GM23338 (cell line): ENCODE measurements around the gene SNN. TPM values are rescaled to one million over a fixed set of nuclear protein-coding genes. Genes with fewer than 3 reads are reported as not detected.

Experiments
- ATAC-seq: fragments of 200-7000 bp; cut with Tn5 transposase; 3 replicates; pipeline ENCODE4 v1.9.1; 2020
- DNase-seq: peaks from one replicate; pipeline ENCODE4 v3.0.0-alpha.2; 2015; ENCODE audit warnings: low spot score
- H2AFZ ChIP-seq: fragments of 200-600 bp; sonication (generic); 2 replicates; pipeline ENCODE4 v1.8.0; 2016; ENCODE audit warnings: antibody characterized with exemption, mild to moderate bottlenecking, moderate library complexity
- H3F3A ChIP-seq: fragments of 200-600 bp; sonication (generic); replicated peaks from 2 replicates; pipeline ENCODE4 v1.8.0; 2017; ENCODE audit warnings: antibody characterized with exemption, mixed run types, low read depth
- H3K27ac ChIP-seq: fragments of 200-600 bp; sonication (generic); 2 replicates; pipeline ENCODE4 v1.6.1; 2016; ENCODE audit warnings: low read depth
- H3K27me3 ChIP-seq: fragments of 200-600 bp; sonication (generic); 2 replicates; pipeline ENCODE4 v1.8.0; 2016; ENCODE audit warnings: mild to moderate bottlenecking, mixed run types, moderate library complexity; ENCODE audit not compliant: insufficient read depth
- H3K36me3 ChIP-seq: fragments of 200-600 bp; sonication (generic); 2 replicates; pipeline ENCODE4 v1.8.0; 2016; ENCODE audit warnings: mild to moderate bottlenecking; ENCODE audit not compliant: insufficient read depth
- H3K4me1 ChIP-seq: fragments of 200-600 bp; sonication (generic); 2 replicates; pipeline ENCODE4 v1.8.0; 2016; ENCODE audit warnings: mild to moderate bottlenecking, moderate library complexity; ENCODE audit not compliant: insufficient read depth
- H3K4me2 ChIP-seq: fragments of 200-600 bp; sonication (generic); 2 replicates; pipeline ENCODE4 v1.7.1; 2017; ENCODE audit warnings: mixed run types
- H3K4me3 ChIP-seq: fragments of 200-600 bp; sonication (generic); 2 replicates; pipeline ENCODE4 v1.6.1; 2016; ENCODE audit warnings: mixed run types
- H3K79me2 ChIP-seq: fragments of 200-600 bp; sonication (generic); replicated peaks from 2 replicates; pipeline ENCODE4 v1.8.0; 2017; ENCODE audit warnings: mild to moderate bottlenecking; ENCODE audit not compliant: insufficient read depth
- H3K9me2 ChIP-seq: fragments of 200-600 bp; sonication (generic); 2 replicates; pipeline ENCODE4 v1.8.0; 2017; ENCODE audit not compliant: insufficient read depth
- H4K20me1 ChIP-seq: fragments of 200-600 bp; sonication (generic); replicated peaks from 2 replicates; pipeline ENCODE4 v1.8.0; 2017; ENCODE audit warnings: mild to moderate bottlenecking; ENCODE audit not compliant: insufficient read depth
- H3K27ac Mint-ChIP-seq: 2 replicates; pipeline ENCODE4 v1.8.0; 2020; ENCODE audit warnings: inconsistent platforms, mild to moderate bottlenecking, moderate library complexity, mixed read lengths
- H3K27me3 Mint-ChIP-seq: 3 replicates; pipeline ENCODE4 v1.8.0; 2022; ENCODE audit warnings: low read depth, mild to moderate bottlenecking, moderate library complexity, mixed read lengths, inconsistent platforms; ENCODE audit not compliant: insufficient read depth, poor library complexity
- H3K36me3 Mint-ChIP-seq: 3 replicates; pipeline ENCODE4 v1.8.0; 2021; ENCODE audit warnings: low read depth, mild to moderate bottlenecking, inconsistent platforms, moderate library complexity, mixed read lengths
- H3K4me1 Mint-ChIP-seq: 3 replicates; pipeline ENCODE4 v1.8.0; 2020; ENCODE audit warnings: mild to moderate bottlenecking, inconsistent platforms, mixed read lengths
- H3K4me3 Mint-ChIP-seq: 3 replicates; pipeline ENCODE4 v1.8.0; 2021; ENCODE audit warnings: moderate library complexity, mild to moderate bottlenecking, inconsistent platforms, mixed read lengths
- H3K9me3 Mint-ChIP-seq: 3 replicates; pipeline ENCODE4 v1.8.0; 2020; ENCODE audit warnings: moderate library complexity, mild to moderate bottlenecking, inconsistent platforms, mixed read lengths
- ETS1 ChIP-seq: IDR thresholded peaks from 2 replicates; pipeline ENCODE4 v1.6.1; 2016; ENCODE audit warnings: antibody characterized with exemption
- JUNB ChIP-seq: IDR thresholded peaks from one replicate; pipeline ENCODE4 v1.6.1; 2016; ENCODE audit warnings: antibody characterized with exemption; ENCODE audit not compliant: unreplicated experiment
- NANOG ChIP-seq: IDR thresholded peaks from 2 replicates; pipeline ENCODE4 v1.6.1; 2016; ENCODE audit warnings: antibody characterized with exemption, borderline replicate concordance
- STAT1 ChIP-seq: IDR thresholded peaks from one replicate; pipeline ENCODE4 v1.6.1; 2016; ENCODE audit warnings: antibody characterized with exemption; ENCODE audit not compliant: unreplicated experiment
- ZNF114 ChIP-seq: fragments of 250-450 bp; sonication (Bioruptor Pico); IDR thresholded peaks from 2 replicates; pipeline ENCODE4 v1.5.0; 2020; ENCODE audit warnings: mild to moderate bottlenecking, moderate library complexity
- ZNF462 ChIP-seq: fragments of 250-450 bp; sonication (Bioruptor Pico); IDR thresholded peaks from 2 replicates; pipeline ENCODE4 v1.5.0; 2020; ENCODE audit warnings: mild to moderate bottlenecking, moderate library complexity
- polyA plus RNA-seq: library from polyadenylated mRNA; unstranded; fragments of >200 nt; fragmentation: Nextera tagmentation; extraction: Ambion mirVana; gene quantifications from 2 replicates; pipeline ENCODE4 v1.2.1, GENCODE V29; 2016
- total RNA-seq: library from RNA; depleted of rRNA; stranded (reverse); fragments of >200 nt; shearing (Covaris generic); gene quantifications from 2 replicates; pipeline ENCODE4 v1.2.3, GENCODE V29; 2014

SNN gene
- total and polyA plus RNA-seq, 2 experiments from 2014 or later, result 19.0 to 63.3 TPM

GRCh38 chr16:11658896-11659708 lies 9.2 kb upstream of the SNN start (continued):
- no peak for TF ChIP-seq ZNF462 (CRISPR knock-in tag)
- TF ChIP-seq JUNB, result no peak
- TF ChIP-seq STAT1, result no peak
- TF ChIP-seq ZNF114 (CRISPR knock-in tag), result no peak
- TF ChIP-seq ETS1, result no peak
- no peak for TF ChIP-seq NANOG

- Histone ChIP-seq H3K79me2 (no peaks in the 10 kb centered on the region), H3K27ac (no peak overlapping the region), H3K4me3 (no peak overlapping the region), H3K4me1 (peaks cover 14% of the 10 kb centered on the region), H2AFZ (no peak overlapping the region), H4K20me1 (no peaks in the 10 kb centered on the region), H3F3A (peaks cover 7% of the 10 kb centered on the region; the same call in 1 of the 2 replicates), H3K36me3 (no peaks in the 10 kb centered on the region), H3K9me2 (no peaks in the 10 kb centered on the region), H3K27me3 (no peaks in the 10 kb centered on the region), H3K4me2 (no peak overlapping the region)
- Mint-ChIP-seq H3K4me1 (peaks cover 21% of the 10 kb centered on the region), H3K36me3 (no peaks in the 10 kb centered on the region), H3K4me3 (no peak overlapping the region), H3K27ac (no peak overlapping the region), H3K27me3 (peaks cover 11% of the 10 kb centered on the region), H3K9me3 (no peaks in the 10 kb centered on the region)
- ATAC-seq (no peak), DNase-seq (no peak)
- TF ChIP-seq ETS1, result no peak
- no peak for TF ChIP-seq NANOG
These were observed 7.7 kb upstream of the SNN start for GRCh38 chr16:11660565-11660964.
